A673 (cell line): Measurements from ENCODE around the gene ZNF860. TPM values are rescaled to one million over a fixed set of nuclear protein-coding genes. Genes with fewer than 3 reads are reported as not detected.
"Not testable (repeated sequence)": the region's sequence is repeated elsewhere in the genome, so short reads cannot be mapped to it uniquely, and the experiment has no call there.

ENCODE experiments used
- BruUV-seq: library from RNA; stranded (reverse); fragments of 400-500 nt; replicated peaks from 2 replicates; lab custom pipeline; 2021; lab: Mats Ljungman, UMichigan
- CTCF ChIA-PET: fragments of 300-600 bp; sonication (Branson Sonifier 250); formaldehyde crosslinking; loops from one replicate; lab custom pipeline; 2022; ENCODE audit warnings: antibody characterized with exemption; lab: Charles Lee
- POLR2A ChIA-PET: fragments of 300-600 bp; sonication (Branson Sonifier 250); formaldehyde crosslinking; loops from one replicate; lab custom pipeline; 2022; ENCODE audit warnings: antibody characterized with exemption; ENCODE audit not compliant: low non-redundant PET; lab: Charles Lee
- DNase-seq: peaks from one replicate; pipeline ENCODE4 v3.0.0-alpha.2; 2015; ENCODE audit warnings: low spot score
- H3K27ac ChIP-seq: fragments of 200-600 bp; sonication (generic); 2 replicates; pipeline ENCODE4 v1.5.1; 2016; ENCODE audit warnings: mixed run types, low read depth, mild to moderate bottlenecking, mixed read lengths, antibody characterized with exemption, low read length; ENCODE audit not compliant: poor library complexity, severe bottlenecking
- H3K27me3 ChIP-seq: fragments of 200-600 bp; sonication (generic); replicated peaks from 2 replicates; pipeline ENCODE4 v1.6.1; 2017; ENCODE audit warnings: mixed run types, low read depth, mild to moderate bottlenecking, mixed read lengths, antibody characterized with exemption, low read length; ENCODE audit not compliant: insufficient read depth, poor library complexity
- H3K36me3 ChIP-seq: fragments of 200-600 bp; sonication (generic); 2 replicates; pipeline ENCODE4 v1.6.1; 2016; ENCODE audit warnings: mixed run types, mild to moderate bottlenecking, mixed read lengths, antibody characterized with exemption, low read length; ENCODE audit not compliant: insufficient read depth, poor library complexity, severe bottlenecking
- H3K4me1 ChIP-seq: fragments of 200-600 bp; sonication (generic); 2 replicates; pipeline ENCODE4 v1.6.1; 2017; ENCODE audit warnings: mixed run types, mild to moderate bottlenecking, mixed read lengths, antibody characterized with exemption, low read length; ENCODE audit not compliant: insufficient read depth, poor library complexity, severe bottlenecking
- H3K4me3 ChIP-seq: fragments of 200-600 bp; sonication (generic); 2 replicates; pipeline ENCODE4 v1.5.1; 2016; ENCODE audit warnings: low read depth, mixed run types, mild to moderate bottlenecking, mixed read lengths, low read length; ENCODE audit not compliant: poor library complexity, severe bottlenecking
- H3K9me3 ChIP-seq: fragments of 200-600 bp; sonication (generic); 2 replicates; pipeline ENCODE4 v1.6.1; 2016; ENCODE audit warnings: mixed run types, low read depth, mild to moderate bottlenecking, mixed read lengths, antibody characterized with exemption, low read length; ENCODE audit not compliant: poor library complexity, severe bottlenecking
- CTCF ChIP-seq: fragments of 300-800, 200-600 bp; sonication (generic); conservative IDR thresholded peaks from 2 replicates; pipeline ENCODE4 v1.5.1; 2017; ENCODE audit warnings: low read depth, mild to moderate bottlenecking, antibody characterized with exemption, low read length, moderate library complexity, mixed read lengths
- EZH2 ChIP-seq: fragments of 200-600 bp; sonication (generic); IDR thresholded peaks from 2 replicates; pipeline ENCODE4 v1.6.1; 2017; ENCODE audit warnings: borderline replicate concordance, low read depth, mild to moderate bottlenecking, mixed read lengths, antibody characterized with exemption, low read length; ENCODE audit not compliant: poor library complexity, severe bottlenecking
- intact Hi-C: fragments of 100-400 bp; cut with micrococcal nuclease; formaldehyde crosslinking; loops from one replicate; pipeline ENCODE4 v1.10.0; 2022; ENCODE audit not compliant: unreplicated experiment
- total RNA-seq: library from RNA; stranded (reverse); gene quantifications from 2 replicates; pipeline ENCODE4 v1.2.3, GENCODE V29; 2021

Gene ZNF860
- total RNA-seq, 1 experiment from 2014 or later: not detected

DNA sequence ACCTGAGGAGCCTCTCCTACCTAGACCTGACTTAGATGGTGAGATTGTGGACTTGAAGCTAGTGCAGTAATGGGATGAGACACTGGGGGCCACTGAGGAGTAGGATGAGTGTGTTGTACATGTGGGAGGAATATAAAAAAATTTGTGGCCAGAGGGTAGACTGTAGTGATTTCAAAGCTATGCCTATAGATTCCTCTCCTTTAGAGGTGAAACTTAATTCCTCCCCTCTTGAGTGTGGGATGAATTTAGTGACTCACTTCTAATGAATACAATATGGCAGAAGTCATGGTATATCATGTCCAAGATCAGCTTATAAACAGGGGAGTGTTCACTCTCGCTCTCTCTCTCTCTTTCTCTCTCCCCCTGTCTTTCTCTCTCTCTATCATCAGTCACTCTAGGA lies 6.7 kb downstream of the ZNF860 start:
- CTCF ChIA-PET: no interaction called here
- BruUV-seq: no TSS peak
- no peaks in the 10 kb centered on the region for H3K4me1 ChIP-seq
- no peak overlapping the region for H3K4me3 ChIP-seq
- no peaks in the 10 kb centered on the region for H3K36me3 ChIP-seq
- intact Hi-C loops: no loop called here
- H3K27ac ChIP-seq: no peak overlapping the region
- no peak for TF ChIP-seq EZH2
- TF ChIP-seq CTCF: no peak
- no peaks in the 10 kb centered on the region for H3K9me3 ChIP-seq
- POLR2A ChIA-PET: no interaction called here
- H3K27me3 ChIP-seq: no peaks in the 10 kb centered on the region
- DNase-seq: no peak

GRCh38 chr3:31992995-31993394 lies 11.4 kb downstream of the ZNF860 start:
- H3K27ac ChIP-seq, H3K4me3 ChIP-seq, CTCF ChIA-PET, POLR2A ChIA-PET, BruUV-seq, H3K9me3 ChIP-seq, H3K27me3 ChIP-seq, intact Hi-C loops, H3K36me3 ChIP-seq, DNase-seq, H3K4me1 ChIP-seq: not testable (repeated sequence)

DNA sequence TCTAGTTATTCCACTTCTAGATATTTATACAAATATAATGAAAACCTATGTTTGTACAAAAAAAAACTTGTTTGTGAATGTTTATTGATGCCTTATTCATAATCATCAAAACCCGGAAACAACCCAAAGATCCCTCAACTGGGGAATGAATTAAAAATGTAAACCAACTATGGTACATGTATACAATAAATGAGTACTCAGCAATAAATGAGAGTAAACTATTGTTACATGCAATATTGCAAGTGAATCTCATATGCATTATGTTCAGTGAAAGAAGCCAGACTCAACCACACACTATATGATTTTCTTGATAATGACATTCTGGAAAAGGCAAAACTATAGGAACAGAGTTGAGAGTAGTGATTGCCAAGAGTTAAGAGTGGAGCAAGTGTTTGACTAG lies 12.3 kb downstream of the ZNF860 start:
- Histone ChIP-seq H3K27me3 (no peaks in the 10 kb centered on the region), H3K9me3 (peaks cover 4% of the 10 kb centered on the region), H3K27ac (no peak overlapping the region), H3K4me3 (no peak overlapping the region), H3K36me3 (no peaks in the 10 kb centered on the region), H3K4me1 (no peaks in the 10 kb centered on the region)
- intact Hi-C loops: no loop called here
- POLR2A ChIA-PET: interaction anchor here (0.6 kb wide), 1 partner anchor 151 kb away, joined by 3 read pairs; no protein-coding TSS in a partner anchor
- BruUV-seq: no TSS peak
- CTCF ChIA-PET: no interaction called here
- DNase-seq: no peak
- no peak for TF ChIP-seq EZH2
- no peak for TF ChIP-seq CTCF

GRCh38 chr3:31995026-31995425 lies 13.5 kb downstream of the ZNF860 start:
- H3K36me3 ChIP-seq, H3K27ac ChIP-seq, intact Hi-C loops, POLR2A ChIA-PET, H3K27me3 ChIP-seq, H3K4me3 ChIP-seq, H3K9me3 ChIP-seq, H3K4me1 ChIP-seq, DNase-seq, BruUV-seq, CTCF ChIA-PET: not testable (repeated sequence)
